Kidney (tissue), 22 donors: ENCODE results near the gene CT47A1. TPM values are rescaled to one million over a fixed set of nuclear protein-coding genes. Genes with fewer than 3 reads are reported as not detected.
"Not testable (repeated sequence)": the region's sequence is repeated elsewhere in the genome, so short reads cannot be mapped to it uniquely, and the experiment has no call there.

Experiments
- DNase-seq, 5 donors: peaks; one replicate each; pipeline ENCODE4 v3.0.0-alpha.2; 2013 to 2020
- FAIRE-seq: peaks from 2 replicates; lab custom pipeline; 2012; peaks lifted over from hg19 to GRCh38; lab: Jason Lieb, UNC
- H3K27ac ChIP-seq, 2 donors: one replicate each; pipeline ENCODE4 v1.7.0; 2013; ENCODE audit warnings: low read depth in 2 of 2, low read length in 2 of 2, inconsistent platforms in 1 of 2
- H3K27me3 ChIP-seq: one replicate; pipeline ENCODE4 v1.7.1; 2013; ENCODE audit warnings: low read length, inconsistent platforms; ENCODE audit not compliant: control insufficient read depth, insufficient read depth
- H3K36me3 ChIP-seq, 3 donors: one replicate each; pipeline versions ENCODE4 v1.7.0 to v1.7.1; 2013; ENCODE audit warnings: low read length in 3 of 3, control low read depth in 1 of 3, inconsistent platforms in 1 of 3; ENCODE audit not compliant: insufficient read depth in 3 of 3, control insufficient read depth in 2 of 3
- H3K4me1 ChIP-seq, 3 donors: one replicate each; pipeline versions ENCODE4 v1.7.0 to v1.7.1; 2013; ENCODE audit warnings: low read length in 3 of 3, inconsistent platforms in 1 of 3, low read depth in 1 of 3; ENCODE audit not compliant: control insufficient read depth in 2 of 3, insufficient read depth in 2 of 3
- H3K4me3 ChIP-seq, 3 donors: one replicate each; pipeline versions ENCODE4 v1.7.0 to v1.8.1; 2013; ENCODE audit warnings: low read length in 3 of 3, control low read depth in 1 of 3, inconsistent platforms in 1 of 3
- H3K9ac ChIP-seq, 3 donors: one replicate each; pipeline versions ENCODE4 v1.7.0 to v1.7.1; 2013; ENCODE audit warnings: low read length in 3 of 3, control low read depth in 1 of 3, inconsistent platforms in 1 of 3
- H3K9me3 ChIP-seq, 3 donors: one replicate each; pipeline versions ENCODE4 v1.7.0 to v1.7.1; 2013; ENCODE audit warnings: low read length in 3 of 3, control low read depth in 1 of 3, inconsistent platforms in 1 of 3; ENCODE audit not compliant: control insufficient read depth in 2 of 3, insufficient read depth in 1 of 3
- CTCF ChIP-seq: IDR thresholded peaks from 3 replicates; pipeline ENCODE4 v1.5.1; 2012; ENCODE audit warnings: mild to moderate bottlenecking, moderate library complexity, borderline replicate concordance; ENCODE audit not compliant: insufficient read depth; ENCODE audit errors: extremely low read depth
- intact Hi-C: fragments of 100-400 bp; cut with DNase I; formaldehyde crosslinking; loops from one replicate; pipeline ENCODE4 v1.11.1; 2022
- long read RNA-seq, 10 donors: library from polyadenylated mRNA in 1 of 10; unstranded in 1 of 10; transcript quantifications; one replicate each; pipeline ENCODE4 v2.0.0 and lab custom pipeline, GENCODE V29; 2021 to 2026
- polyA plus RNA-seq: library from polyadenylated mRNA; stranded (reverse); fragments of 350-450 nt; fragmentation: Illumina TruSeq; extraction: RNeasy Lipid Tissue Mini Kit (QIAGEN cat#74804); gene quantifications from one replicate; pipeline ENCODE4 v1.2.3, GENCODE V29; 2014; ENCODE audit warnings: low read depth, low replicate concordance; ENCODE audit not compliant: insufficient read depth
- total RNA-seq: library from RNA; stranded (reverse); fragmentation: NEBNext Ultra II Directional; extraction: Animal tissue kit (Norgen Biotek cat#: 25700); gene quantifications from one replicate; pipeline ENCODE4 v1.2.1, GENCODE V29; 2021
- donor health status: control.
- donor health status: control.
- donor health status: control.
- donor health status: control.
- donor health status: control.
- donor health status: DM: yes; HTN: yes; CAD: no.
- donor health status: Normal renal cell carcinoma (clear cell type).

CT47A1 gene
- not detected for total RNA-seq
- polyA plus RNA-seq: not detected
- long read RNA-seq, donor 1: 0 reads
- long read RNA-seq, donor 2: 0 reads
- long read RNA-seq, donor 3: 0 reads
- long read RNA-seq, donor 4: 0 reads
- long read RNA-seq, donor 5: 0 reads
- long read RNA-seq, donor 6: 0 reads
- long read RNA-seq, donor 7: 0 reads
- long read RNA-seq, donor 8: 0 reads
- long read RNA-seq, donor 9: 0 reads
- long read RNA-seq, donor 10: 0 reads

- intact Hi-C loops, H3K27me3 ChIP-seq, H3K4me1 ChIP-seq, DNase-seq, H3K9ac ChIP-seq, H3K27ac ChIP-seq, H3K9me3 ChIP-seq, FAIRE-seq, H3K4me3 ChIP-seq, H3K36me3 ChIP-seq: not testable (repeated sequence)
Observed at GRCh38 chrX:120985660-120986059, at the start of gene CT47A1. TSS of gene CT47A1 (minus strand) at chrX:120985760. CDS start at chrX:120985529, 231 bp downstream.

- intact Hi-C loops: no loop called here
Observed at GRCh38 chrX:121032531-121032930, 47.0 kb upstream of the CT47A1 start.

GRCh38 chrX:121030083-121030482 lies 44.5 kb upstream of the CT47A1 start:
- no peaks in the 10 kb centered on the region for H3K27me3 ChIP-seq
- H3K36me3 ChIP-seq: no peaks in the 10 kb centered on the region
- DNase-seq: no peak
- H3K9me3 ChIP-seq: no peaks in the 10 kb centered on the region
- no peaks in the 10 kb centered on the region for H3K4me1 ChIP-seq
- no peak overlapping the region for H3K4me3 ChIP-seq
- TF ChIP-seq CTCF: no peak
- no peak overlapping the region for H3K27ac ChIP-seq
- no peak overlapping the region for H3K9ac ChIP-seq
- no peak for FAIRE-seq
- intact Hi-C loops: no loop called here

More at GRCh38 chrX:121032531-121032930, 47.0 kb upstream of the CT47A1 start:
- no peaks in the 10 kb centered on the region for H3K4me1 ChIP-seq
- no peaks in the 10 kb centered on the region for H3K27me3 ChIP-seq
- no peak overlapping the region for H3K9ac ChIP-seq
- H3K27ac ChIP-seq: no peak overlapping the region
- DNase-seq (no peak), FAIRE-seq (no peak)
- no peaks in the 10 kb centered on the region for H3K9me3 ChIP-seq
- no peaks in the 10 kb centered on the region for H3K36me3 ChIP-seq
- no peak overlapping the region for H3K4me3 ChIP-seq
- no peak for TF ChIP-seq CTCF

GRCh38 chrX:121028419-121028818 lies 42.9 kb upstream of the CT47A1 start:
- TF ChIP-seq CTCF: no peak
- DNase-seq (no peak), FAIRE-seq (no peak)
- Histone ChIP-seq H3K36me3 (no peaks in the 10 kb centered on the region), H3K4me3 (no peak overlapping the region), H3K9me3 (no peaks in the 10 kb centered on the region), H3K27ac (no peak overlapping the region), H3K27me3 (no peaks in the 10 kb centered on the region), H3K4me1 (no peaks in the 10 kb centered on the region), H3K9ac (no peak overlapping the region)
- intact Hi-C loops: no loop called here
